GM18909 (cell line): ENCODE results near the gene CABP4.

Experiments used
- ATAC-seq: cut with Tn5 transposase; IDR thresholded peaks from one replicate; pipeline ENCODE4 v1.9.1; 2021; ENCODE audit warnings: mild to moderate bottlenecking; ENCODE audit not compliant: unreplicated experiment, poor library complexity

CABP4 gene

GRCh38 chr11:67492801-67493547 is 37.8 kb downstream of the CABP4 start:
- no peak for ATAC-seq

GRCh38 chr11:67493548-67494370 is 38.6 kb downstream of the CABP4 start:
- ATAC-seq: no peak

GRCh38 chr11:67494371-67495233 is 39.4 kb downstream of the CABP4 start:
- no peak for ATAC-seq

GRCh38 chr11:67495234-67496005 is 40.3 kb downstream of the CABP4 start:
- no peak for ATAC-seq

- ATAC-seq: no peak
Observed at GRCh38 chr11:67496113-67496512, 41.0 kb downstream of the CABP4 start.

- no peak for ATAC-seq
Observed at GRCh38 chr11:67497656-67498291, 42.6 kb downstream of the CABP4 start.

GRCh38 chr11:67498544-67498972 is 43.4 kb downstream of the CABP4 start:
- ATAC-seq: no peak

- no peak for ATAC-seq
Observed at GRCh38 chr11:67499808-67500483, 44.8 kb downstream of the CABP4 start.

GRCh38 chr11:67500484-67500821 is 45.3 kb downstream of the CABP4 start:
- ATAC-seq: no peak

- no peak for ATAC-seq
Observed at GRCh38 chr11:67500831-67501715, 45.9 kb downstream of the CABP4 start.

GRCh38 chr11:67501854-67502253 is 46.7 kb downstream of the CABP4 start:
- ATAC-seq: no peak

GRCh38 chr11:67502328-67502979 is 47.3 kb downstream of the CABP4 start:
- ATAC-seq: no peak

- no peak for ATAC-seq
Observed at GRCh38 chr11:67503119-67504004, 48.2 kb downstream of the CABP4 start.

- ATAC-seq: no peak
Observed at GRCh38 chr11:67504005-67504949, 49.1 kb downstream of the CABP4 start.

GRCh38 chr11:67504950-67505581 is 49.9 kb downstream of the CABP4 start, which contains the start of gene PITPNM1:
PITPNM1 (minus strand) TSS chr11:67505363; CDS start chr11:67504180, 1,183 bp downstream.
- ATAC-seq: no peak
